ENCODE results near the gene ANGPTL2.

The ANGPTL2 gene

DNA sequence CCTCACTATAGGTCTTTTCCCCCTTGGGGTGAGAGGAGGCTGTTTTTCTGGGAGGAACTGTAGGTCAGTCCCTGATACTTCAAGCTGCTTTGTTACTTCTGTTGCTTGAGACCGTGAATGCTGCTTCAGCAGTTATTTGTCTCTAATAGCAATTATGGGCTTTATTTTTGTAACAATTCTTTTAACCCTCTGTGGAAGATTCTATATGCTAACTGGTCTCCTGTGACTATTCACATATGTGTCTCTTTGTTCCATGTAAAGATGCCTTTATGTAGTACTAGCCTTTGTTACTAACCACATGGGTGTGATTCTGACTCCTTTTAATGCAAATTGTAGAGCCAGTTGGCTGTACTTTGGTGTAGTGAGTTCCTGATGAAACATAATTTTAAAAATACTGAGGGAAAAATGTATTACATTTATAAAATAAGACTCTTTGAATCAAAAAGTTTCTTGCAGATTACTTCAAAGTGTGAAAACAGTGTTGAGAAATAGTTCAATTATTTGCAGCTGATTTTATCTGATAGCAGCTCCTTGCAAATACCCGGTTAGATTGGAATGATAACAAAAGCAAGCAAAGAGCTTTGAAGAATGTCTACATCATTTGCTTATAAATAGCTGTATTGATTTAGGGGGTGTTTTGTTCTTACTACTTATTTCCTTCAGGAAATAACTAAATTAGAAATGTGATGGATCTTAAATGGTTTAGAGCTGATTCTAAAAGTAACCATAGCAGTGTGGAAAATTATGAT, 46.6 kb downstream of the ANGPTL2 start:
- no peak for DNase-seq (ENCODE audit: low read depth)

DNA sequence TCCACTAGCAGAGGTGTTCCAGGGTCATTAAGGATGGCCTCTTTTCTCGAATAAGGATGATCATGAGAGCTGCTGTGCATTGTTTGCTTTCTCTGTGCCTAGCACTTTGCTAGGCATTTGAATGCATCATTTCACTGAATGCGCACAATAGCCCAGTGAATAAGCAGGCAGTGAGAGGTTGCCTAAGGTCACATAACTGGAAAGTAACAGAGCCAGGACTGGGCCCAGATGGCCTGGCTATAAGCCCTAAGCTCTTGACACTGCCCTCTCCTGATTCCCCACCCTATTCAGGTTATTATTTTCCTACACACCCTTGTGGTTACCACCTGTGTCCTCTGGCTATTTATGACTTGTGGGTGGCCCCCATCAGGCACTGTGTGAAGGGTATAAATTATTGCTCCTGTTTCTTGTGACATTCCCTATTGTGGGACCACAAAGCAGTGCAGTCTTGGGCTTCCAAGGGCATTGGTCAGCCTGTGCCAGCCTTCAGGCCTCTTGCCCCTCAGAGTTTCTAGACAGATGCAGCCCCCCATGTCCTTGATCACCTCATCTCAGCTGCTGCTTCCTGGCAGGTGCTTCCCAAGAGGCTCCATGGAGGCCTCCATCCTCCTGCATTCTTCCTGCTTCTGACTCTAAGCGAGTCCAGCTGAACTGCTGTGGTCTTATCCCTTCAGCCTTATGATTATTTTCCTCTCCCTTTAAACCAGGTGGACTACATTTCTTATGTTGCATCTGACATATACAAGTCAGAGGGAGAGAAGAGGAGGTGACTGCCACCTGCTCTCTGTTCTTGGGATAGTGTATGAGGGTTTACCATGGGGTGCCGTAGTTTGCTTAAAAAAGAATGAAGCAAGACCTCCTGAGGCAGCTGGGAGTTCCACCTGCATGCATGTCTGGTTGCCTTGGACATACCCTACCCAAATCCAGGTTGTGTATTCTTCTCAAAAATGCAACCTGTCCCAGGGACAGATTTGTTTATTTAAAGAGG, 47.6 kb downstream of the ANGPTL2 start:
- DNase-seq (ENCODE audit: low read depth) = no peak

DNA sequence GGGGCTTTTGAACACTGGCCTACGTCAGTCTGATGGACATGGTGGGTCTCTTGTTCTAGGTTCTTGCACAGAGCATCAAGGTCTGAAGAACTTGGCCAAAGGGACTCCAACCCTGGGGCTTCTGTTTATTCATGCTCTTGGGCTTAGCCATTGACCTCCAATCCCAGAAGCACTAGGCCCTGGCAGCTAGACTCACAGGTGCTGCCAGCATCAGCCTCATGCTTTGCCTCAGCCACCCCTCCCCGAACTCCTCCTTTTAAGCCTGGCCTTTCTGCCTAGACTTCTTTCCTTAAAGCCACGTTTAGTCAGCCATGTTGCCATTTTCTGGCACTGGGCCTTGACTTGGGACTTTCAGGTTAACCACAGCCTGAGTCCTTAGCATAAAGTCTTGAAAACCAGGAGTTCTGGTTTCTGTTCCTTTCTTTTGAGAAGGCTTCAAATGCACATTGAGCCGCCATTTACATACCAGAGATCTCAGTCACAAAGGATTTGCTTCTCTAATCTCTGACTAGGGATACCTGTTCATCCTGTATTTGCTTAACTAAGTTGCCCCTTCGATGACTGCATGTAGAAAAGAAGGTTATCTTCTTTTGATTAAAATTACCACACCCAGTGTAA, 54.7 kb downstream of the ANGPTL2 start:
- DNase-seq (ENCODE audit: low read depth) = no peak

DNA sequence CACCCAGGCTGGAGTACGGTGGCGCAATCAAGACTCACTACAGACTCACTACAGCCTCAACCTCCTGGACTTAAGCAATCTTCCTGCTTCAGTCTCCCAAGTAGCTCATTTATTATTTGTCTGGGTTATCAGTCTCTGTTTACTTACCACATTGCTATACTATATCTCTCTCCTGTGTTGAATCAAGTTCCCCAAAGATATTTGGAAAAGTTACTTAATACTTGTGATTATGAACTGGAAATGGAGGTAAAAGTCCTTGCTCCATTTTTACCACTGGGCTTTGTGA, 55.6 kb downstream of the ANGPTL2 start:
- no peak for DNase-seq (ENCODE audit: low read depth)

DNA sequence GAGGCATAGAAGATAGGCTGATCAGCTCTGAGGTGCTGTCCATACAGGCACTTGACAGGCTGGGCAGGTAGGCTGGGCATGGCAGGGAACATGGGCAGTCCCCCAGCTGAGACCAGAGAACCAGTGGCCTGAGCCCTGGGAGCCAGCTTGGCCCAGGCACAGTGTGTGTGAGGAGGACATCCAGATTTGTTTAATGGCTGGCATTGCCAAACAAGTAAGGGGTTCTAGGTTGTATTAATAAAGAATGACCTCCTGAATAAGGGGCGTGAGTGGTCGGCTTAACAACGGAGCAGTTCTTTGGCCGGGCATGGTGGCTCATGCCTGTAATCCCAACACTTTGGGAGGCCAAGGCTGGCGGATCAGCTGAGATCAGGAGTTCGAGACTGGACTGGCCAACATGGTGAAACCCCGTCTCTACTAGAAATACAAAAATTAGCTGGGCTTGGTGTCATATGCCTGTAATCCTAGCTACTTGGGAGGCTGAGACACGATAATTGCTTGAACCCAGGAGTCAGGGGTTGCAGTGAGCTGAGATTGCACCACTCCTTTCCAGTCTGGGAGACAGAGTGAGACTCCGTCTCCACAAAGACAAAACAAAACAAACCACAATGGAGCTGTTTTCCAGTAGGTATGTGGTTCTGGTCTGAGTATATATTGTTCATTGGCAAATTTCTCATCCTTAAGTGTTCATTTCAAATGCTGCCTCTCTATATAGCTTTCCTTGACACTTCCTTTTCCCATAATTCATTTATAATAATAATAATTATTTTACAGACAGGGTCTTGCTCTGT, 56.2 kb downstream of the ANGPTL2 start:
- no peak for DNase-seq (ENCODE audit: low read depth)

DNA sequence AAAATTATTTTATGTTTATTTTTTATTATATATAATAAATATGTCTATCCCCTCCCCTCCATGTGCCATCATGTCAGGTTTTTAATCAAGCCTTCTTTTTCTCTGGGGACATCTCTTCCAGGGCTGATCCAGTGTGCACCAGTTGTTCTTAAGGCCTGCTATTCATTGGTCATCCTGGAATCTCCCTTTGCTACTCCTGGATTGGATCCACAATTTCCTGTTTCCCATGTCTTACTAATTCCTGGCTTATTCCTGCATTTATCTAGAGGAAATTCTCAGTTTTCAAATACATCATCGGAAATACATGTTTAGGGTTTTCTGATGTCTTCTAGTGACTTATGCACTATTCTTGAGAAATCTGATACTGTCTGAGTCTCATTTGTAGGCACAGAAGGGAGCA, 56.8 kb downstream of the ANGPTL2 start:
- no peak for DNase-seq (ENCODE audit: low read depth)

DNA sequence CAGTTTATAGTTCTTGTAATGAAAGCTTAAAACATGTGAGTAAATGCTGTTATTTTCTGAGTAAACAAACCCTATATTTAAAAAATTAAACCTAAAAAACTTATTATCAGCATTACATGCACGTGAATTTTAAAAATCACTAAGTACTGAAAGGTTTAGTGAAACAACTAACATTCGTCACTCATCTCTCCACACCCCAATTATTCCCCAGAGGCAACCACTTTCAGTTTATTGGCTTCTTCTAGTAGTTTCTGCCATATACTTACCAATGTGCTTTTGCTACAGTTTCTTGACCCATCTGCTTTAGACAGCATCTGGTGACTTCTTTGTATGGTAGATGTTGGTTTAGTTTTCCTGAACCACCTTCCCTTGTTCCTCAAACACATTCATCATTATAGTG, 58.1 kb downstream of the ANGPTL2 start:
- DNase-seq (ENCODE audit: low read depth) = no peak

DNA sequence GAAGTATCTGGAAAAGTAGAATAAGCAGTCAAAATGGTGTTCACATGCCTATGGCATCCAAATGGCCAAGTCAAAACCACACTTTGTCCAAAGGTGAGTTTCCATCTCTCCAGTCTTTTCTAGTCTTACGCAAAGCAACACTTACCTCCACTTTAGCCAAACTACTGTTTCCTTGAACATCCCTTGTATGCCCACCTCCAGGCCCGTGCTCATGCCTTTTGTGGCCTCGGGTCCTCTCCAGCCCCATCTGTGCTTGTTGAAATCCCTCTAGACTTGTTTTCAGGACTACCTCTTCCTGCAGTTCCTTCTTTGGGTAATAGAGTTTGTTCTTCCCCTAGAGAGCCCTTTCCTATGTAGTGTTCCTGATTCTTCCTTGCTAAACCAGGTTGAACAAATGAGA, 61.0 kb downstream of the ANGPTL2 start:
- no peak for DNase-seq (ENCODE audit: low read depth)

DNA sequence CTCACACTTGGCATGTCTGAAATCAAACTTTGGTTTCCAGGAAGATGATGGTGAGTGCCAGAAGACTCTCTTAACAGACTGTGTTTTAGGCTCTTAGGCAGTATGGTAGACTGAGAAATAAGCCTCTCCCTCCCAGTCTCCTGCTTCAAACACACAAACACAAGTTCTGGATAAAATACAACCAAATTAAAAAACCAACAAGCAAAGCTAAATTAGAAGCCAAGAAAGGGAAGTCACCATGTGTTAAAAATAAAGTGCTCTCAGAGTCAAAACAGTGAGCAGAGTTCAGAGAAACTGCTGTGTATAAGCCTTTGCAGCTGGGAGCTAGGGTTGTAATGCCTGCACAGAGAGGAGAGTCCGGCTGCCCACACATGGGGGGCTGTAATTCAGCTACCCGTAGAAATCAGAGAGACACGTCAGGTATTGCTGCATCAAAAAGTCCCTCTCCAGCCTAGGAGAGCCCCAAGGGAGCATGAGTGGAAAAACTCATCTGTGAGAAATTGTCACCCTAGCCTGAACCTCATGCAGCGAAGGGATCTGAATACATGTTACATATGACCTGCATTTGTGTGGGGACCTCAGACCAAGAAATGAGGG, 62.6 kb downstream of the ANGPTL2 start:
- DNase-seq (ENCODE audit: low read depth) = no peak

DNA sequence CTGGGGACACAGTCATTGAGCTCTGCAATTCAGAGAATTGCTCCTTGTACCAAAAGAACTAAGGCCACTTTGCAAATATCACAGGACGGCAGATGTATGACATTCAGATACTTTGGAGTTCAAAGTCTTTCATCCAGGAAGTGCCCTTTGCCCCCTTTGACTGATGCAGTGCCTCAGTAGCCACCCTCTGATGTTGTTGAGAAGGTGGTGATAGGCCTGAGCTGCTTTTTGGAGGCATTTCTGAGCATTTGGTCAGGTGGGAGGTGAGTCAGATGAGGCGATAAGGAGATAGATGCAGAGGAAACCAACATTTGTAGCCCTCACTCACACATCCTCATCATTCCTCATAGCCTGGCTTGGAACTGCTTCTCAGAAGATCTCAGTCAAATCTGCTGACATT, 63.4 kb downstream of the ANGPTL2 start:
- DNase-seq (ENCODE audit: low read depth) = no peak

DNA sequence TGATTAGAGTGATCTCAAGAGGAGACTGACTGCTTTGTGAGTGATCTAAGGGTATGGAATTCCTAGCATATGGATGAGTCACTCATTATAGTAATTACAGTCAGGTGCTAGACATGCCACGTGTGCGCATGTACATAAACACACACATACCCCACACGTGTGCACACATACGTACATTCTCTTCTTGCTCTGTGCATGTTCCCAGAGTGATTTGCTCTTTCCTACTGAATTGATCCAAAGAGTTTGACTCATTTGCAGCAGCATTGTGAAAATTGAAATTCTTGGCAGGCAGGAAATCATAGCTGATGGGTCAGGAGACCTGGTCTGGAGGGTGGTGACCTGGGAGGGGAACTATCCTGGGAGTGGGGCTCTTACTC, 63.8 kb downstream of the ANGPTL2 start:
- no peak for DNase-seq (ENCODE audit: low read depth)

DNA sequence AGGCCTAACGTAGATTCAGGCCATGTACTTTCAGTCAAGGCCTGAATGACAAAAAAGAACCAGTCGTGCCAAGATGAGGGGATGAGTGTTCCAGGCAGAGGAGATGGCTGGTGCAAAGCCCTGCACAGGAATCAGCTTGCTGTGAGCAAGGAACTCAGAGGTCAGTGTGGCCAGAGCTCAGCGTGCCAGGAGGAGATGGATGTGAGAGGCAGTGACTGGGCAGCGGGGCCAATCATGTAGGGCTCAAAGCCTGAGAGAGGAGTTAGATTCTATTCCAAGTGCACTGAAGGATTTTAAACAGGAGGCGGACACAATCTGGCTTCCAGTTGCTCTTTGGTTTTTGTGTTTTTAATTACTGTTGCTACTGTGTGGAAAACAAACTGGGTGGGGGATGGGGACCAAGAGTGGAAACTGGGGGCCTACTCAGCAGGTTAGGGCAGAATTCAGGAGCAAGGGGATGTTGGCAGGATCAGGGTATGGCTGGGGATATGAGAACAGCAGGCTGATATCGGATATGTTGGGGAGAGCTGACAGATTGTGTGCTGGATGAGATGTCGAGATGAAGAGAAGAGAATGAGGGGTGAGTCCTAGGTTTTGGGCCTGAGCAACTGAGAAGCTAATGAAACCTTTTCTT, 64.3 kb downstream of the ANGPTL2 start:
- no peak for DNase-seq (ENCODE audit: low read depth)

DNA sequence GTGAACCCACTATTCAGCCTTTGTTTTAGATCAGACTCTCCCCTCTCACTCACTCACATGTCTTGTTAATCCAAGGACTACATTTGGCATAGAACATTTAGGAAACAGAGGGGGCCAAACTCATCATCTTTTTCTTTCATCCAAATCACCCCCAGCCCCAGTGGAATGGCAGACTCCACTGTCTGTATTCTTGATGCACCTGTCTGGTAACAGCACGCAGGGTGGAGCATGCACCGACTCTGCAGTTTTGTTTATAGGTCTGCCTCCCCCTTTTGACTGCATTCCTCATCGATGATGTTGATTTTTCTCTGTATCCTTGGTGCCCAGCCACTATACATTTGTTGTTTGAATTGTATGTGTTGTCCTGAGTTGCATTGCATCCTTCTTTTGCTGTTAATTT, 66.0 kb downstream of the ANGPTL2 start:
- no peak for DNase-seq (ENCODE audit: low read depth)

DNA sequence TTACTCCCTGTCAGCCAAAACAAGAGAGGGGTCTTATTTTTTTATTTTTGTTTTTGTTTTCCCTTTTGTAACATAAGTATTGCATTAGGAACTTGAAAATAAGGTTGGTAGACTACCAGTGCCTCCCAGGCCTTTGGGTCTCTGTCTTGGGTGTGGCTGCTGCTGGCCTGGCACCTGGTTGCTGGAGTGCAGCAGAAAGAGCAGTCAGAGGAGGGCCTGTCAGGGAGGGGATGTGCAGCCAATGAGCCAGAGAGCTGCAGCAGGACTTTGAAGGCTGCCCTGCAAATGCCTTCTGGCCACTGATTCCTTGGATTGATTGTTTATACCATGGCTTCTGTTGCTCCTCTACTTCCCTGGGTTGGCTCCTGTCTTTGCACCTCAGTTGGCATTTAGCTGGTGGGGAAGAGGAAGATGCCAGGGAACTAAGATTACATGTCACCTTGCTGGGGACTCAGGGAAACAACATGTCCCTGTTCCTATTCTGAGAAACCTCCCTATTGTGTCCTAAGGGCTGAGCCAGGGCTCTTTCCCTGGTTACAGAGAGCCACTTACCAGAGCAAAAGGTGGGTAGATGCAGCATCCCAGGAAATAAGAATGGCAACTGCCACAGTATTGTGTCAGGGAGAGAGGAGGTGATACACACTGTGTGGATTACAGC, 66.6 kb downstream of the ANGPTL2 start:
- no peak for DNase-seq (ENCODE audit: low read depth)

DNA sequence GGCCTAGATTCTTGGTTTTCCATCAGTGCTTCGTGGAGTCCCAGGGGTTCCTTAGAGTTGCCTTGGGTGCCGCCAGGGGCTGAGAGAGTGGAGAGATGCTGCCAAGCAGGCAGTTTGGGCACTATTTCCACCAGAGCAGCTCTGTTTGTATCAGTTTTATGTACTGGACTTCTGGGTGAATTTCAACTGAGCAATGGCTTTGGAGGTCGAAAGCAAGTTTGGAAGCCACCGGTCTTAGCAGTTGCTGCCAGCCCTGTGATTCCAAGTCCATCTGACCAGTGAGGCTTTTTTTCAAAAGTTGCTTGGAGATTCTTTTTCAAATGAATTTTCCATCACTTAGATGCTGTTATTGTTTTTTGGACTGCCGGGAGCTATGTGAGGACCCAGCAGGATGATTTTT, 68.5 kb downstream of the ANGPTL2 start:
- no peak for DNase-seq (ENCODE audit: low read depth)

DNA sequence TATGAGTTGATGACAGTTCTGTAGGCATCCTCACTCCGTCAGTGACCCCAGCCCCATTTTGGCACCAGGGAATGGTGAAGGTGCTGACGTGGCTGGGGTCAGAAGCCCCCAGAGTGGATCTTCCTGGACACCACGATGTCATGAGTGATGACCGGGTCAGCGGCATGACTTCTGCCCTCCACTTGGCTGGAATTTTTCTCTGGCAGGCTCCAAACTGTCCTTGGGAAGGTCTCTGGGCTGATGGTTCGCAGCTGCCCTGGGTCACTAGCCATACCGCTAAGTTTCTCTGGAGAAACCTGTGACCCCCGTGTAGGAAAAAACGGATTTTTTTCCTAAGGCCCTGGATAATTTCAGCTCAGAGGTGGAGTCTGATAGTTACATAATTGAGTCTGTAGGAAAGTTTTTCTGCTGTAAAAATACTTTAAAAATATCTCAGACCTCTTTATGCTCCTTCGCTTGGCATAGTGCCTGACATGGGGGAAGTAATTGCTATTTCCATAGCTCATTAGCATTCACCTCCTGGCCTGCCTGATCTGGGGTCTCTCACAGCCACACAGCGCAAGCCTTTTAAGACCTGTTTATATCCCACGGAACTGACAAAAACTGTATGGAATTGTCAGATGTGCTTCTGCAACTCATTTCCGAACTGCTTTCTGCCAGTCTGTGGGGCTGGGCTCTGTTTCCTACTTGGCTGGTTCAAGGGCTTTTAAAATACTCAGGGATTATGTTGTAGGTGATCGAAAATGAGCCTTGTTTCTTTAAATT, 69.2 kb downstream of the ANGPTL2 start:
- DNase-seq (ENCODE audit: low read depth) = no peak

DNA sequence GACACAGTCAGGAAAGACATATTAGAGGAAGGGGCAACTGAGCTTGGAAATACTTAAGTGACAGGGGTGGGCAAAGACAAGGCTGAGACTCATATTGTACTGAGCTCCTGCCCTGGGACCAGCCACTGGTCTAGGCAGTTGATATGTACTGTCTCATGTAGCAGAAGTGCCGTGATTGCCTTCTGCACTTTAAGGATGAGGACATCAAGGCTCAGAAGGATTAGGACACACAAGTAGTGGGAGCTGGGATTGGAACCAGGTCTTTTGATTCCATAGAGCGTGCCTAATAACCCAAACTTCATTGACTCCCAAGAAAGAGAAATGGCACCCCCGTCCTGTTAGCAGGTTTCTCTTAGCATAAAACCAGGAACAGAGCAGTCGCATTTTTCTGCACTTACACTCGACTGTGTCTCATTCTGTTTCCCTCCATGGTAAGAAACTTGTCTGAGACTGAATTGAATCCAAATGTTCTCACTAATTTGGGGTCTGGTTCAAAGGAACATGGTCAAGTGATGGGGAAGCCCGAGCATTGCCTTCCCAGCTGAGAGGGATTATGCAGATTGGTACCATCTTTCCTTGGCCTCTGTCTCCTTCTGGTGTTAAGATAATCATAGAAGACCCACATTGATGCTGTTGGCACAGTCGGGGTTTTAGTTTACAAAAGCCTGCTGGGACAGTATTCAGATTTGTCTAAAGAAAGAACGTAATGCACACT, 70.4 kb downstream of the ANGPTL2 start:
- no peak for DNase-seq (ENCODE audit: low read depth)

DNA sequence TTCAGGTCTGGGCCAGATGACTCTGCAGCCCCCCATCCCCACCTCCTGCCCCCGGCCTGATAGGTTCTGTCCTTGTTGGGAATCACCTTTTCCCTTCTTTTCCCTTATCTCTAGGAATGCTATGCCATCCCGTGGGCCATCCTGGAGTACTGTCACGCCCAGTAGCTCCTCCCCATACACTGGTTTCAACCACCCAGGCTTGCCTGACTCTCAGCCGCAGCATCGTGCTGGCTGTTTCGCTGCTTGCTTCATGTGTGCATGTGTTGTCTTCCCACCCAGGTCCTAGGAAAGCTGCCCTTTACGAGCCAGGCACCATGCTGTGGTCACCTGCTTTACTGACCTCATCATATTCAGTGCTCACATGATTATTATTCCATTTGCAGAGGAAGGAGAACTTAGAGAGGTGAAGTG, 71.8 kb downstream of the ANGPTL2 start:
- DNase-seq (ENCODE audit: low read depth) = no peak

DNA sequence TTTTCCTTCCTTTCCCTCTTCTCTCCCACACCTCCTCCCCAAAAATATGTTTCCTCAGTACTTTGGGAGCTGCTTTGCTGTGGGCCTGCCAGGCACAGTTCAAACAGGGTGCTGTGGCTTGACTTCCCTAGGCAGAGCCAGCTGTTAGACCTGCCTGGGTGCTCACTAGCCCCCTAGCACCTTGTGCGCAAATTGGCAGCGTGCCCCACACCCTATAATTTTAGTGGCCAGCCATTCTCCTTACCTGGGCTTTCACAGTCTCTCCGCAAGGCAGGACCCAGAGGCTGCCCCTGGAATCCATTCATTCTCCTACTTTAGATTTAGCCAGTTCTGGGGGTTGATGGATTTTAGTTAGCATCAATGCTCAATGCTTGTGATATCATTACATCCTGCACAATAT, 72.3 kb downstream of the ANGPTL2 start:
- no peak for DNase-seq (ENCODE audit: low read depth)
